Mammary microvascular endothelial cell (primary cell): Measurements from ENCODE around the gene PHF2. TPM values are rescaled to one million over a fixed set of nuclear protein-coding genes. Genes with fewer than 3 reads are reported as not detected.

ENCODE experiments used
- total RNA-seq: library from RNA; depleted of rRNA; stranded (reverse); fragments of >200 nt; gene quantifications from 2 replicates; pipeline ENCODE4 v1.2.3, GENCODE V29; 2015

PHF2 gene
- total RNA-seq: 9.9 and 13.2 TPM in 2 replicates

GRCh38 chr9:93576258-93577077, at the start of gene PHF2:
Gene PHF2, plus strand, starts transcription at chr9:93576584. Its CDS starts 190 bp downstream, at chr9:93576774.

Other genes starting within 250 kb of the PHF2 start
- gene FAM120A, start 124.9 kb upstream of the PHF2 start, total RNA-seq: 96.5 and 97.9 TPM in 2 replicates
- gene FAM120AOS, start 123.0 kb upstream of the PHF2 start, total RNA-seq: 26.4 and 29.5 TPM in 2 replicates